GM12864 (cell line): ENCODE data around the gene MRI1.

Experiments used
- DNase-seq: peaks from one replicate; pipeline ENCODE4 v3.0.0-alpha.2; 2011; ENCODE audit warnings: low read depth
- H3K4me3 ChIP-seq: 2 replicates; pipeline ENCODE4 v1.5.1; 2011; ENCODE audit warnings: mild to moderate bottlenecking, low read depth, low read length, control low read depth
- CTCF ChIP-seq: IDR thresholded peaks from 2 replicates; pipeline ENCODE4 v1.5.1; 2011; ENCODE audit warnings: low read depth, mild to moderate bottlenecking, moderate library complexity, low read length, control low read depth, inconsistent platforms; ENCODE audit errors: missing control alignments

Gene MRI1

GRCh38 chr19:13794398-13794756 lies 30.1 kb downstream of the MRI1 start:
- peak overlapping the region; percentile 76 for H3K4me3 ChIP-seq
- no peak for TF ChIP-seq CTCF
- no peak for DNase-seq

- peak within 1 kb of the TSS; percentile 76 for H3K4me3 ChIP-seq
- DNase-seq, result peak; percentile 95
- no peak for TF ChIP-seq CTCF
These were observed 30.7 kb downstream of the MRI1 start, which contains the start of gene ZSWIM4 for GRCh38 chr19:13794757-13795589. TSS of gene ZSWIM4 (plus strand) at chr19:13795443. CDS start at chr19:13795649, 206 bp downstream.

- no peak for TF ChIP-seq CTCF
- H3K4me3 ChIP-seq, result peak overlapping the region; percentile 70
- DNase-seq, result no peak
These were observed 31.4 kb downstream of the MRI1 start for GRCh38 chr19:13795595-13796300.

- TF ChIP-seq CTCF, result no peak
- no peak for DNase-seq
- peak overlapping the region; percentile 70 for H3K4me3 ChIP-seq
These were observed 32.2 kb downstream of the MRI1 start for GRCh38 chr19:13796301-13797057.

GRCh38 chr19:13797058-13797440 lies 32.7 kb downstream of the MRI1 start:
- DNase-seq, result no peak
- peak overlapping the region; percentile 70; the same call in 1 of the 2 replicates for H3K4me3 ChIP-seq
- TF ChIP-seq CTCF, result no peak

- H3K4me3 ChIP-seq, result no peak overlapping the region
- no peak for DNase-seq
- no peak for TF ChIP-seq CTCF
These were observed 33.5 kb downstream of the MRI1 start for GRCh38 chr19:13797870-13798269.
